ENCODE results near the gene TRMT2A.

DNA sequence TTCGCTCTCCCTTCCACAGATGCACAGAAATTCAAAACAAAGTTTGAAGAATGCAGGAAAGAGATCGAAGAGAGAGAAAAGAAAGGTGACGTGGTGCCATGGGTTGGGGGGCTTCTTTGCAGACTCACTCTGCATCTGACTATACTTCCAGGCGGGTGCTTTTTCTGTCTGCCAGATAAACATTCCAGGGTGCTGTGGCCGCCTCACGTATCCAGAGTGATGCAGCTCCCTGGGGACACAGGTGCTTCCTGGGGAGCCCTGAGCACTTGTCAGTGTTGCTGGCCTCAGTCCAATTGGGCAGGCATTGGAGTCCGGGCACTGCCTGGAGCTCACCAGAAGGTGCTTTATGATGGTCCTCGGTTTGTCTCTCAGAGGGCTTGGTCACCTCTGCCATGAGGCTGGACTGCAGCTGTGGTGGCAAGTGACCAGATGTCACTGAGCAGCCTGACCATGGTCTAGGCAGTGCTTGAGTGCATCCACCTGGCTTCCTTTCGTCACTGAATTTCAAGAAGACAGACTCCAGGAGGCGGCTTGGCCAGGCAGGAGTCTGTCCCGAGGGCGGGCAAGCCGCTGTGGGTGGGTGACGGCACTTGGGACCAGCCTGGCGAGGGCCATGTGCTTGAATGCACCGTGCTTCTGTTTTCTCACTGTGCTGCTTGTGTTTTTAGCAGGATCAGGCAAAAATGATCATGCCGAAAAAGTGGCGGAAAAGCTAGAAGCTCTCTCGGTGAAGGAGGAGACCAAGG lies 9.4 kb upstream of the TRMT2A start:
- TF ChIP-seq, protein P1, sequence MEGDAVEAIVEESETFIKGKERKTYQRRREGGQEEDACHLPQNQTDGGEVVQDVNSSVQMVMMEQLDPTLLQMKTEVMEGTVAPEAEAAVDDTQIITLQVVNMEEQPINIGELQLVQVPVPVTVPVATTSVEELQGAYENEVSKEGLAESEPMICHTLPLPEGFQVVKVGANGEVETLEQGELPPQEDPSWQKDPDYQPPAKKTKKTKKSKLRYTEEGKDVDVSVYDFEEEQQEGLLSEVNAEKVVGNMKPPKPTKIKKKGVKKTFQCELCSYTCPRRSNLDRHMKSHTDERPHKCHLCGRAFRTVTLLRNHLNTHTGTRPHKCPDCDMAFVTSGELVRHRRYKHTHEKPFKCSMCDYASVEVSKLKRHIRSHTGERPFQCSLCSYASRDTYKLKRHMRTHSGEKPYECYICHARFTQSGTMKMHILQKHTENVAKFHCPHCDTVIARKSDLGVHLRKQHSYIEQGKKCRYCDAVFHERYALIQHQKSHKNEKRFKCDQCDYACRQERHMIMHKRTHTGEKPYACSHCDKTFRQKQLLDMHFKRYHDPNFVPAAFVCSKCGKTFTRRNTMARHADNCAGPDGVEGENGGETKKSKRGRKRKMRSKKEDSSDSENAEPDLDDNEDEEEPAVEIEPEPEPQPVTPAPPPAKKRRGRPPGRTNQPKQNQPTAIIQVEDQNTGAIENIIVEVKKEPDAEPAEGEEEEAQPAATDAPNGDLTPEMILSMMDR (IDR thresholded peaks at IDR 0.05; ENCODE audit: low read depth, low read length), result no peak
- TF ChIP-seq EZH2phosphoT487 (IDR thresholded peaks at IDR 0.05; ENCODE audit: low read depth), result no peak
